ENCODE results near the gene ZNF436. TPM values are rescaled to one million over a fixed set of nuclear protein-coding genes. Genes with fewer than 3 reads are reported as not detected.

Gene ZNF436
- total RNA-seq, 1 experiment from 2014 or later: 0.52 TPM

- no peak for DNase-seq
- H3K36me3 Mint-ChIP-seq (ENCODE audit: insufficient read depth in 1 of 3, low read depth in 3 of 3): peaks cover 36 to 40% (median 36%) of the 10 kb centered on the region in 3 experiments
- H3T11ph ChIP-seq (ENCODE audit: low read length): no peak overlapping the region
- no CpG with 5 or more reads among the region's 3 CpGs for WGBS (ENCODE audit: extremely low coverage, insufficient read length, low lambda C conversion rate)
- H2AFZ ChIP-seq (ENCODE audit: low read length): no peak overlapping the region
- H3K4me1 Mint-ChIP-seq: no peaks in the 10 kb centered on the region
- no peaks in the 10 kb centered on the region for H4K20me1 ChIP-seq (ENCODE audit: control insufficient read depth, insufficient read depth, insufficient read length)
- H3K9ac ChIP-seq (ENCODE audit: extremely low read depth, insufficient read length, low read length): no peak overlapping the region
- H2BK120ac ChIP-seq (ENCODE audit: low read depth, low read length, poor library complexity, severe bottlenecking): no peak overlapping the region
- H3K18ac ChIP-seq (ENCODE audit: insufficient read length, low read depth, low read length): no peak overlapping the region
- peaks cover 74% of the 10 kb centered on the region for H3K27me3 ChIP-seq (ENCODE audit: insufficient read depth, low read length)
- TF ChIP-seq, protein P1, sequence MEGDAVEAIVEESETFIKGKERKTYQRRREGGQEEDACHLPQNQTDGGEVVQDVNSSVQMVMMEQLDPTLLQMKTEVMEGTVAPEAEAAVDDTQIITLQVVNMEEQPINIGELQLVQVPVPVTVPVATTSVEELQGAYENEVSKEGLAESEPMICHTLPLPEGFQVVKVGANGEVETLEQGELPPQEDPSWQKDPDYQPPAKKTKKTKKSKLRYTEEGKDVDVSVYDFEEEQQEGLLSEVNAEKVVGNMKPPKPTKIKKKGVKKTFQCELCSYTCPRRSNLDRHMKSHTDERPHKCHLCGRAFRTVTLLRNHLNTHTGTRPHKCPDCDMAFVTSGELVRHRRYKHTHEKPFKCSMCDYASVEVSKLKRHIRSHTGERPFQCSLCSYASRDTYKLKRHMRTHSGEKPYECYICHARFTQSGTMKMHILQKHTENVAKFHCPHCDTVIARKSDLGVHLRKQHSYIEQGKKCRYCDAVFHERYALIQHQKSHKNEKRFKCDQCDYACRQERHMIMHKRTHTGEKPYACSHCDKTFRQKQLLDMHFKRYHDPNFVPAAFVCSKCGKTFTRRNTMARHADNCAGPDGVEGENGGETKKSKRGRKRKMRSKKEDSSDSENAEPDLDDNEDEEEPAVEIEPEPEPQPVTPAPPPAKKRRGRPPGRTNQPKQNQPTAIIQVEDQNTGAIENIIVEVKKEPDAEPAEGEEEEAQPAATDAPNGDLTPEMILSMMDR (conservative IDR thresholded peaks at IDR 0.05): no peak
- H3K9me3 Mint-ChIP-seq: peaks cover 56 to 63% of the 10 kb centered on the region in 2 experiments
- no peak overlapping the region for H3K27ac Mint-ChIP-seq
- H3K23me2 ChIP-seq (ENCODE audit: insufficient read length, low read depth, low read length, poor library complexity, severe bottlenecking): no peaks in the 10 kb centered on the region
- no peak overlapping the region for H4K8ac ChIP-seq (replicated peaks; ENCODE audit: insufficient read length, low read depth, low read length)
- H2BK12ac ChIP-seq (ENCODE audit: insufficient read length, low read depth, low read length): no peak overlapping the region
- no peak overlapping the region for H4K5ac ChIP-seq (ENCODE audit: insufficient read length, low read depth, low read length)
- H3K27ac ChIP-seq (ENCODE audit: insufficient read length, low read depth, low read length): no peak overlapping the region
- no peaks in the 10 kb centered on the region for H3K79me2 ChIP-seq (ENCODE audit: insufficient read depth, low read length)
- no peak overlapping the region for H3K4me2 ChIP-seq (ENCODE audit: insufficient read depth, insufficient read length, low read length)
- H3K4me1 ChIP-seq (ENCODE audit: insufficient read depth, low read length): no peaks in the 10 kb centered on the region
- no peak overlapping the region for H3K14ac ChIP-seq (ENCODE audit: insufficient read depth, low read length)
- H2BK5ac ChIP-seq (ENCODE audit: insufficient read length, low read length): no peak overlapping the region
- peaks cover 42% of the 10 kb centered on the region for H3K9me3 ChIP-seq (ENCODE audit: control insufficient read depth, low read depth, low read length)
- H3K56ac ChIP-seq (ENCODE audit: insufficient read length, low read depth, low read length): no peak overlapping the region
- no peak overlapping the region for H3K4me3 Mint-ChIP-seq
- peaks cover 100% of the 10 kb centered on the region for H3K27me3 Mint-ChIP-seq (ENCODE audit: low read depth)
- H2BK15ac ChIP-seq (ENCODE audit: low read depth, low read length): no peak overlapping the region
- H3K4ac ChIP-seq (ENCODE audit: low read depth, low read length): no peak overlapping the region
- no peak overlapping the region for H2BK20ac ChIP-seq (ENCODE audit: low read depth, low read length, poor library complexity, severe bottlenecking)
- no peak overlapping the region for H2AK5ac ChIP-seq (ENCODE audit: insufficient read length, low read length)
- H3K23ac ChIP-seq (ENCODE audit: insufficient read length, low read depth, low read length): no peak overlapping the region
- H3K79me1 ChIP-seq (ENCODE audit: insufficient read depth, low read depth, low read length, poor library complexity, severe bottlenecking): no peaks in the 10 kb centered on the region
- H4K91ac ChIP-seq (ENCODE audit: insufficient read length, low read depth, low read length): no peak overlapping the region
Measured at GRCh38 chr1:23358310-23358875, 11.2 kb downstream of the ZNF436 start.

Data from H9 (cell line).